HG02840 (cell line): Measurements from ENCODE around the gene PHACTR1.

Experiments
- ATAC-seq: cut with Tn5 transposase; IDR thresholded peaks from one replicate; pipeline ENCODE4 v1.9.1; 2021; ENCODE audit warnings: mild to moderate bottlenecking, moderate library complexity, moderate number of reproducible peaks; ENCODE audit not compliant: unreplicated experiment, low FRiP score

PHACTR1 gene

GRCh38 chr6:12844284-12845223 lies 128.0 kb downstream of the PHACTR1 start:
- no peak for ATAC-seq

- ATAC-seq, result no peak
Observed at GRCh38 chr6:12845224-12846004, 128.8 kb downstream of the PHACTR1 start.

GRCh38 chr6:12848964-12849808 lies 132.6 kb downstream of the PHACTR1 start:
- no peak for ATAC-seq

GRCh38 chr6:12849809-12850198 lies 133.2 kb downstream of the PHACTR1 start:
- no peak for ATAC-seq

- no peak for ATAC-seq
Observed at GRCh38 chr6:12851123-12851695, 134.6 kb downstream of the PHACTR1 start.

GRCh38 chr6:12861603-12862002 lies 145.0 kb downstream of the PHACTR1 start:
- ATAC-seq, result no peak

GRCh38 chr6:12865117-12865516 lies 148.6 kb downstream of the PHACTR1 start:
- no peak for ATAC-seq

GRCh38 chr6:12865671-12866181 lies 149.2 kb downstream of the PHACTR1 start:
- no peak for ATAC-seq

GRCh38 chr6:12866422-12867029 lies 150.0 kb downstream of the PHACTR1 start:
- ATAC-seq, result no peak

- ATAC-seq, result no peak
Observed at GRCh38 chr6:12869816-12870432, 153.4 kb downstream of the PHACTR1 start.

- ATAC-seq, result no peak
Observed at GRCh38 chr6:12873691-12874090, 157.1 kb downstream of the PHACTR1 start.

- ATAC-seq, result no peak
Observed at GRCh38 chr6:12875051-12875450, 158.5 kb downstream of the PHACTR1 start.

GRCh38 chr6:12878741-12879140 lies 162.2 kb downstream of the PHACTR1 start:
- ATAC-seq, result no peak

GRCh38 chr6:12882761-12883290 lies 166.3 kb downstream of the PHACTR1 start:
- no peak for ATAC-seq

GRCh38 chr6:12884983-12885382 lies 168.4 kb downstream of the PHACTR1 start:
- no peak for ATAC-seq

- no peak for ATAC-seq
Observed at GRCh38 chr6:12886961-12887775, 170.6 kb downstream of the PHACTR1 start.

GRCh38 chr6:12890171-12890790 lies 173.7 kb downstream of the PHACTR1 start:
- ATAC-seq, result no peak

- ATAC-seq, result no peak
Observed at GRCh38 chr6:12891595-12891994, 175.0 kb downstream of the PHACTR1 start.
